Omental fat pad (tissue), 4 donors: ENCODE data around the gene GPC6. TPM values are rescaled to one million over a fixed set of nuclear protein-coding genes. Genes with fewer than 3 reads are reported as not detected.

Experiments
- ATAC-seq: fragments of 150-250 bp; one replicate; pipeline ENCODE4 v1.9.1; 2016; ENCODE audit warnings: mild to moderate bottlenecking, moderate library complexity; ENCODE audit not compliant: low FRiP score
- DNase-seq: peaks from one replicate; pipeline ENCODE4 v3.0.0-alpha.2; 2019; ENCODE audit warnings: low spot score
- total RNA-seq, 4 donors: library from RNA; depleted of rRNA; stranded (reverse); fragments of >200 nt; gene quantifications; one replicate each; pipeline ENCODE4 v1.1.0, GENCODE V29; 2016
- TF ChIP-seq, protein P1 (sequence below), 3 donors: fragments of 450-650 bp; IDR thresholded peaks; one replicate each; pipeline ENCODE4 v1.5.1; 2016 to 2017; ENCODE audit warnings: antibody characterized with exemption in 3 of 3, mild to moderate bottlenecking in 3 of 3, moderate library complexity in 2 of 3

GPC6 gene
- total RNA-seq, 4 donors from 2014 or later = 9.2 to 24.4 (median 16.4) TPM

DNA sequence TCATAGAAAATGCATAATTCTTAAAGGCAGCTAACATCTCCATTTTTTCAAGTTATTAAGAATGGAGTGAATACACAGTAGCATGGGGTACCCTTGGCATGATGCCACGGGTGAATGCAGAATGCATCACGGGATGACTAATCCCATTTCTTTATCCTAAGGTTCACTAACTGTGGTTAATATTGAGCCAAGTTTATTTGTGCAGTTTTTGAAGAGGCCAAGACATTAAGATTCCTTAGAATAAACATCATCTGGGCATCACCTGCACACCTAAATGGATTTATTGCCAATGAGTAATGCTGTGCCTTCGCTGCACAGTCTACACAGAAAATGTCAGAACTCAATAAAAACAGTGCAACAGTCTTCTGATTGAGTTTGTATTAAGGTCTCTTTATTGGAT is 333.1 kb downstream of the GPC6 start:
- no peak for ATAC-seq
- no peak for DNase-seq
- TF ChIP-seq, protein P1, sequence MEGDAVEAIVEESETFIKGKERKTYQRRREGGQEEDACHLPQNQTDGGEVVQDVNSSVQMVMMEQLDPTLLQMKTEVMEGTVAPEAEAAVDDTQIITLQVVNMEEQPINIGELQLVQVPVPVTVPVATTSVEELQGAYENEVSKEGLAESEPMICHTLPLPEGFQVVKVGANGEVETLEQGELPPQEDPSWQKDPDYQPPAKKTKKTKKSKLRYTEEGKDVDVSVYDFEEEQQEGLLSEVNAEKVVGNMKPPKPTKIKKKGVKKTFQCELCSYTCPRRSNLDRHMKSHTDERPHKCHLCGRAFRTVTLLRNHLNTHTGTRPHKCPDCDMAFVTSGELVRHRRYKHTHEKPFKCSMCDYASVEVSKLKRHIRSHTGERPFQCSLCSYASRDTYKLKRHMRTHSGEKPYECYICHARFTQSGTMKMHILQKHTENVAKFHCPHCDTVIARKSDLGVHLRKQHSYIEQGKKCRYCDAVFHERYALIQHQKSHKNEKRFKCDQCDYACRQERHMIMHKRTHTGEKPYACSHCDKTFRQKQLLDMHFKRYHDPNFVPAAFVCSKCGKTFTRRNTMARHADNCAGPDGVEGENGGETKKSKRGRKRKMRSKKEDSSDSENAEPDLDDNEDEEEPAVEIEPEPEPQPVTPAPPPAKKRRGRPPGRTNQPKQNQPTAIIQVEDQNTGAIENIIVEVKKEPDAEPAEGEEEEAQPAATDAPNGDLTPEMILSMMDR (IDR thresholded peaks at IDR 0.05) = no peak

GRCh38 chr13:93561576-93562225 is 335.1 kb downstream of the GPC6 start:
- ATAC-seq = no peak
- DNase-seq = no peak
- TF ChIP-seq, protein P1 (IDR thresholded peaks at IDR 0.05) = no peak

GRCh38 chr13:93562676-93563075 is 336.1 kb downstream of the GPC6 start:
- TF ChIP-seq, protein P1 (IDR thresholded peaks at IDR 0.05) = no peak
- DNase-seq (no peak), ATAC-seq (no peak)

DNA sequence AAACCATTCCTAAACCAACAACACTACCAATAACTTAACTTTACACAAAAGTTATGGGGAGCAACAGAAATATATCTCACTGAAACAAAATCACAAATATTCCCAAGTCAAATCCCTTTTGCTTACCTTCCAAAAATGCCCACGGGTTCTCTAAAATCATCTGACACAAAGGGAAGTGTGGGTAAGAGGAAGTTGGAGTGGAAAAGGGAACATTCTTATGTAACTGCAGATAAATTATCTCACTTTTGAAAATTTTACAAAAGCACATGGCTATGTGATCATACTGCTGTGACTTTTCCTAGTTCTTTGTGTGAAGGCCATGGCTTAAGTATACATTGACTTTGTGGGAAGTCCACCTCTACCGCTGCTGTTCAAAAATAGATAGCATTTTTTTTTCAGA is 350.5 kb downstream of the GPC6 start:
- no peak for ATAC-seq
- TF ChIP-seq, protein P1 (IDR thresholded peaks at IDR 0.05) = no peak
- DNase-seq = no peak

GRCh38 chr13:93589788-93590187 is 363.2 kb downstream of the GPC6 start:
- DNase-seq (no peak), ATAC-seq (no peak)
- TF ChIP-seq, protein P1 (IDR thresholded peaks at IDR 0.05) = no peak

- ATAC-seq (peak; percentile 68), DNase-seq (no peak)
- TF ChIP-seq, protein P1 (IDR thresholded peaks at IDR 0.05) = no peak
Observed at GRCh38 chr13:93603043-93603442, 376.4 kb downstream of the GPC6 start.

GRCh38 chr13:93614776-93615175 is 388.2 kb downstream of the GPC6 start:
- no peak for ATAC-seq
- DNase-seq = no peak
- TF ChIP-seq, protein P1 (IDR thresholded peaks at IDR 0.05) = no peak
